GM19372 (cell line): ENCODE measurements around the gene C6orf47.

Source experiments
- ATAC-seq: cut with Tn5 transposase; IDR thresholded peaks from one replicate; pipeline ENCODE4 v1.9.1; 2021; ENCODE audit warnings: mild to moderate bottlenecking, low read depth, moderate library complexity; ENCODE audit not compliant: unreplicated experiment

C6orf47 gene

DNA sequence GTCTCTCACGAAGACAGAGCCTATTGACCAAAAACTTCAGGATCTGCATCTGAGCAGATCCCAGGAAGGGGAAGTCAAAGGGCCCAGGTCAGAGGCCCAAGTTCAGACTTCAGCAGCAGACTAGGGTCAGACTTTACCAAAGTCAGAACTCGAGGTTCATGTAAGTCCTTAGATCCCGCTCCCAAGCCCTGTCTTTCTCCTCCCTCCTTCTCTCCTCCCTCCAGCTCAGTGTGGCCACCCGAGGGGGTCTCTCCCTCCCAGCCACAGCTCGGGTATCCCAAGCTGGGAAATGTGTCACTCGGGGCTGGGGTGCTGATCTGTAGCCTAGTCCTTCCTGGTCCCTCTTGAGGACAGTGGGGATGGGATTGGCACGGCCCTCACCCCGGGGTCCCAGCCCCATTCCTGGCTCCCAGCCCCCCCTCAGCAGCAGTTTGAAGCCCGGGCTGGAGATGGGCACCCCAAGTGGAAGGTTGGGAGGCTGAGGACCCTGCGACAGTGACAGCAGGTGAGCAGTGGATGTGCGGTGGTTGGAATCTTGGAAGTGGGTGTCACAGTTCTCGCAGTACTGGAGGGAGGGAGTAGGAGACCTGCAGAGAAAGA lies 1.6 kb upstream of the C6orf47 start:
- no peak for ATAC-seq

DNA sequence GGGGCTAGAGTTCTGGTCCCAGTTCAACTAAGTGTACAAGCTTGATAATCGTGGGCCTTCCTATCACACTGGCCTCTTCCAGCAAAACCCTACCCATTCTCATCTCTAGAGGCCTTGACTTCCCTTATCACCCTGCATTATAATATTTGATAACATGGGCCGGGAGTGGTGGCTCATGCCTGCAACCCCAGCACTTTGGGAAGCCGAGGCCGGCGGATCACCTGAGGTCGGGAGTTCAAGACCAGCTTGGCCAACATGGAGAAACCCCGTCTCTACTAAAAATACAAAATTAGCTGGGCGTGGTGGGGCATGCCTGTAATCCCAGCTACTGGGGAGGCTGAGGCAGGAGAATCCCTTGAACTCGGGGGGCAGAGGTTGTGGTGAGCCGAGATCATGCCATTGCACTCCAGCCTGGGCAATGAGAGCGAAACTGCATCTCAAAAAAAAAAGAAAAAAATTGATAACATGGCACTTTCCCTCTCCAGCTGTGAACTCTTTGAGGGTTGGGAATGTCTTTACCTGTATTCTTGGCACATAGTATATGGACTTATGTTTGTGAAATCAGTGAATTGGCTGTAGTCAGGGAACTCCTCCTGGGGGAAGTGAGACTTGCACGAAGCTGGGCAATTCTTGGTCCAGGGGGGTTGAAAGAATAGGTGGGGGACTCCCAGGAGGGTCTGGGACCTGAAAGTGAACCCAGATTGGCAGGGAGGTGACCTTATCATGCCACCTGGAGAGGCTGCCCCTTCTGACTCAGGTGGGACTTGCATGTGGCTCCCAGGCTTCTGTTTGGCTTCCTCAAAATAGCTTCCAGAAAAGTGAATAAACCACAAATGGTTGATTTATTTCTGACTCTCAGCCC lies 915 bp upstream of the C6orf47 start:
- ATAC-seq = no peak

DNA sequence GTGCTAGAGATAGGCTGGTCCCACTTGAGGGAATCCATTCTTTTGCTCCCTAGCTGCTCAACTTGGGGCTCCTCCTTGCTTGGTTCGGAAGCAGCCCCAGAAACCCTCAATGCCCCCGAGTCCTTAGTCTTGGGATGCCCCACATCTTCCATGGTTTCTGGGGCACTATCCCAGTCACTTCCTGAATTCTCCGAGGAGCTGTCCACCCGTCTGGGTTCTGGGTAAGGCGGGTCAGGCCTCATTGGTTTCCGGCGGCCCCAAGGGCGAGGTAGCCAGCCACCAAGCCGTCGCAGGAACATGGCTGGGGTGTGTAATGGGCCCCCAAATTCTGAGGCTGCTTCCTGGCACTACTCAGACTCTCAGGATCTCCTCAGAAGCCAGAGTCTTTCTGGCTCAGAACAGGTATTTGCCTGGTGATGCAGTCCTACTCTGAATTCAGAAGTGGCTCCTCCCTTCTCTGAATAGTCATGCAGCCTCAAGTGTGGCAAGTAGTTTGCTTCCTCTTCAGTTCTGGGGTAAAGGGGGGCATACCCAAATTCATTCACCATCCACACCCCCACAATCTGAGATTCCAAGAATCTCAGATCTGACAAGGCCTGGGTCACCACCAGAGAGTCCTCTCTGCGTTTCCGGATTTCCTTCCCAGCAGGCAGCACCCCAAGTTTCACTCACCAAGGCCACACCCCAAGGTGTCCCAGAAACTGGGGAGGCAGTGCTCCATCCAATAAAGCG lies 763 bp downstream of the C6orf47 start:
- ATAC-seq = peak; percentile 5

DNA sequence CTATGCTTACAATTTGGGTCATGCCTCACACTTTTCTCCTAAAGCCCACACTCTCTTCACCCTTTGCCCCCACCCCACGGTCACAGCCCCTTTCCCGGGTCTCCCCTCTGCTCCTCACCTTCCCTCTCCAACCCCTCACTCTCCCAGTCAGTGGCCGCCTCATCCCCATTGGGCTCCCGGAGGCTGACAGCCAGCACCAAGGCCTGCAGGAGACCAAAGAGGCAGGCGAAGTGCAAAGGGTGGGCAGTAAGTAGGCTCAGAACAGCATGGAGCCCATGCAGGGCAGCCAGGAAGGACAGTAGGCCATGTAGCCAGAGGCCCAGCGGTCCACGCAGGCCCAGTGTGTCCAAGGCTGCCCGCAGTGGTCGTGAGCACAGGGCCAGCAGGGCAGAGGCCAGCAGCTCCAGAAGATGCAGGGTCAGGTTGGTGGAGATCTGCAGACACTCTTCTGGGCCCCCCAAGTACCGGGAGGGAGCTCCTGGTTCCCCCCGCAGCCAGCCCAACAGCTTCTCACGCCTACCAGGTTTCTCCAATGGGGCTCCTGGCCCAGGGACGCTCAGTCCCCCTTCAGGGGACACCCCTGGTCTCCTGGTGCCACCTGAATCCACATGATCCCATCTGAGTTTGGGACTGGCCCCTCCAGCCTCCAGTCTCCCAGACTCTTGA lies 1.5 kb downstream of the C6orf47 start:
- no peak for ATAC-seq

DNA sequence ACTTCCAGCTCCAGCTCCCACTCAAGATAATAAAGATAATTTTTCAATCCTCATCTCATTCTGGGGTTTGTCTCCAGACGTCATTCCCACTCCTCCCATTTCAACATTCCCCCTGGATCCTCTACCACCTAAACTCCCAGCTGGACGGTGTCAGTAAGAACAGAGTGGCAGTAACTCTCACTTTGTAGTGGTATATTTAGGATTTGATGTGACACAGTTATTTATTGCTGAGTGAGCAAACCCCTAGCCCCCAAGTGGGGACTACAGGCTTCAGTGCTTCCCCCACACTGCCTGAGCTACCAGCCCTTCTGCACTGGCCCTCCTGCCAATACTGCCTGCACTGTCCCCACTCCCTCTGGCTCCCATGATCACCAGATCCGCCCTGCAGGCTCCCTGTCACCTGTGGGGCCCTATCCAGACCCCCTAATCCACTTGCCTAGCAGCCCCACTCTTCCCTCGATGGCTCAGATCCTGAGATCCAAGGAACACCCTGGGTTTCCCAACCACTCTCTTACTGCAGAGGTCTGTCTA lies 2.4 kb downstream of the C6orf47 start:
- ATAC-seq = no peak

DNA sequence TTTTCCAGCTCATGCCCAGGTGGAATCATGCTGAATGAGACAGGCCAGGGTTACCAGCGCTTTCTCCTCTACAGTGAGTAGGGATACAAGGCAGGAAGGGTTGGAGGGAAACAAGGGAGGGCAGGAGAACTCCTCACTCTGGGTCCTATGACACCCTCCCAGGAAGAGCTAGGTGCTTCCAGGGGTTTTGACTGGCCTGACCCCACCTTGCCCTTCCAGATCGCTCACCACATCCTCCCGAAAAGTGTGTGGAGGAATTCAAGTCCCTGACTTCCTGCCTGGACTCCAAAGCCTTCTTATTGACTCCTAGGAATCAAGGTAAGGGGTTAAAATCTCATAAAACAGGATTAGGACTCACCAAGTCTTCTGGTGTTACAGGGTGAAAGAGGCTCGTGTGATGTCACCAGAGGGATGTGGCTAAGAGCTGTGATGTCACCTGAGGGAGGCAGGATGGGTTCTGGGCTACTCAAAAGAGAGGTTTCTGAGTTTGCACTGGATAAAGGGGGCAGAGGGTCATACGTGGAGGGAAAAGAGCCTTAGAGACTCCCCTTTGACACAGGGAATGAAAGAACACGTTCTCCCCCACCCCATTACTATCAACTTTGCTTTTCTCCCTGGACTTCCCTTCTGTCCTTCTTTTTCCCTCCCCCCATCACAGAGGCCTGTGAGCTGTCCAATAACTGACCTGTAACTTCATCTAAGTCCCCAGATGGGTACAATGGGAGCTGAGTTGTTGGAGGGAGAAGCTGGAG lies 3.0 kb downstream of the C6orf47 start:
- ATAC-seq = no peak

DNA sequence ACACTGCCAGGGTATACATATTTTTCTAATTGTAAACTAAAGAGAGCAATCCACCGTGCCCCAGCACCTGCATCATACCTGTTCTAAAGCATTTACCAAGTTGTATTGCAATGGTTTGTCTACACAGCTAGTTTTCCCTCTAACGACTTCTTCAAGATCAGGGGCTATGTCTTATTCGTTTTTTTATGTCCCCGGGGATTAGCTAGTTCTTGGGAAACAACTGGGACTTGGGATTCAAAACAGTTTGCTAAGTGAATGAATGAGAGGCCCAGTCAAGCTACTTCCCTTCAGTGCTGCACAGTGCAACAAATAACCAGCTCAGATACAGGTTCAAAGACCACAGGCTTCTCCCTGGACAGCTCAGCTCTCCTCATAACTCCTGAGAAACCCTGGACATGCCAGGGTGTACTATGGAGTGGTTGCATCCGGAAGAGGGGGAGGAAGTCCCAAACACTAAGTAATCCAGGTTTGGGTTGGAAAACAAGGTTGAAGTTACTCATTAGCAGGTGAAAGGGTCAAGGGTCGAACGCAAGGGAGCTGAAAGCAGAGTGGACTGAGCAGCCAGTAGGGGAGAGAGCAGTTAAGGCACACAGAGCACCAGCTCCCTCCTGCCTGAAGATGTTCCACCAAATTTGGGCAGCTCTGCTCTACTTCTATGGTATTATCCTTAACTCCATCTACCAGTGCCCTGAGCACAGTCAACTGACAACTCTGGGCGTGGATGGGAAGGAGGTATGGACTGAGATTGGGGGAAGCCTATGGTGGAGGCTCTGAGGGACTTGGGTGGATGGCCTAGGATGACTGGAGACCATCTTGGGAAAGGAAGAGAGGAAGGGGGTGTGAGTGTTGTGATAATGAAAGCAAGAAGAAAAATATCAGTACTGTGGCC lies 5.0 kb downstream of the C6orf47 start, which contains the start of gene APOM:
Gene APOM, plus strand, starts transcription at position 546 of the 889 bp plus-strand sequence. Its CDS starts 73 bp downstream, at position 619.
- ATAC-seq = no peak

DNA sequence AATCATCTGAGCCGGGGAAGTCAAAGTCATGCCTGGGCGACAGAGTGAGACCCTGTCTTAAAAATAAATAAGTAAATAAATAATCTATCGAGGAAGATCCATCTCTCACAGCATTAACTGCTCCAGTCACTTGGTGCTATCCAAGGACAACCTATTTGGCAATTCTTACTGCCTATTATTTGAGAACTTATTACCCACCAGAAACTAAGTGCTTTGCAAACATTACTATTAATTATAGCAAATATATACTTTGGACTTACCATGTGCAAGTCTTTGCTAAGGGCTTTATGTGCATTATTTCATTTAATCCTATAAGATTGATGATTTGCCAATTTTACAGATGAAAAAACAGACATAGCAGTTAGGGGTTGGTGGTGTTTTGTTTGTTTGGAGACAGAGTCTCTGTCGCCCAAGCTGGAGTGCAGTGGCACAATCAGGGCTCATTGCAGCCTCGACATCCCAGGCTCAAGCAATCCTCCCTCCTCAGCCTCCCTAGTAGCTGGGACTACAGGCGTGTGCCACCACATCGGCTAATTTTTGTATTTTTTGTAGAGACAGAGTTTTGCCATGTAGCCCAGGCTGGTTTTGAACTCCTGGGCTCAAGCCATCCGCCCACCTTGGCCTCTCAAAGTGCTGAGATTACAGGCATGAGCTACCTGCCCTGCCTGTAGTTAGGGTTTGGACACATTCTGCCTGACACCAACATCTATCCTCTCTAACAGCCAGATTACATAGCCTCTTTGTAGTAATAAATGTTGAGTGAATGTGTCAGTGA lies 5.8 kb downstream of the C6orf47 start:
- ATAC-seq = no peak

DNA sequence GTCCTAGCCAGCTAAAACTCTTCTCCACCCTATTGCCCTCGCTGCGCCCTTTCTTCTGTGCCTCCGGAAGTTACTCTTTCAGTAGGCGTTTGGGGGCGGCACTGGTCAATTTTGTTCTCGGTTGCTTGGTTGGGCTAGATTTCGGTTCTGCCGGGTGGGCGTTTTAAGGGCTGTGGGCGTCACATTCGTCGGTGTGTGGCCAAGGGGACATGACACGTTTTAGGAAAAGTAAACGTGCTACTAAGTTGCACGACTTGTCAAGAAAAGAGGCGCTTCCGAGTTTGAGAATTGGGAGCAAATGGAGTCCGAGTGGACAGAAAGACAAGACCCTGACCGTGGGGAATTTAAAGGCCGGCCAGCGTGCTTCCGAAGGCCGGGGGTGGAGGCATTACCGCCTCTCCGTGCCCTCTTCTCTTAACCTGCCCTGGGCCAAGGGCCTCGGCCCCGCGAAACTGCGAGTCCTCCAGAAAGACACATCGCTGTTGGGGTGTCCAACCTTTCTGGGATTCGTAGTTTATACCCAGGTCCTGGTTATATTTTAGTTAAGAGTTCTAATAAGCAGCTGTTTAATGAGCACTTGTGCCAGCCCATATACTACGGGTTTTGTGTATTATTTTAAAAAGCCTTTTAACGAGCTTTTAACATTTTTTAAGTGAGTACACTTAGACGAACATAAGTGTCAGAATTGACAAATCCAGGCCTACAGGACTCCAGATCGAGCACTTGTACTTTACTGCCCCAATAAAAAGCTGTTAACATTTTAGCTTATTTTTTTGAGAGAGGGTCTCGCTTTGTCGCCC lies 7.5 kb downstream of the C6orf47 start:
- peak; percentile 52 for ATAC-seq

DNA sequence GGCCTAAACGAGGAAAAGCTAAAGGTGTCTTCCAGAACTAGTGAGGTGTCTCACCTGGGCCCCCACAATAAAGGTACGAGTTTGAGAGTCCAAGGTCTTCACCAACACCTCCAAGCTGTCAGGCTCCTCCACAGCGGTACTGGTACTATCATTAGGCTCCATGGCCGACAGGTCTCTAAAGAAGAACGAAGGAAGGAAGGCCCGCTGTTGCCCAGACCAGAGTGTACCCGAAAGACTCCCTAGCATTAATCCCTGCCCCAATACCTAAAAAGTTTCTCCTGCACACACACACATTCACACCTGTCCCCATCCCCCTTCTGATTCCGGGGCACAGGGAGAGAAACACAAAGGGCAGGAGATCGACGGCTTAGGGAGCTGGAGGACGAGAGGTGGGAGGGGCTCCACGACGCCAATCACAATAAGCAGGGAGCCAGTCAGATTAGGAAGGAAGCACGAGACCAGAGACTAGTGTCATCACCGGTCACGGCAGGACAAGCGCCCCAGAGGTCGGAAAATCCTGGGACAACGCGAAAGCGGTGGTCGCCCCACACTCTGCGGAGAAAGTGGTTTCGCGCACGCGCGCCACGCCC lies 8.9 kb downstream of the C6orf47 start:
- no peak for ATAC-seq

DNA sequence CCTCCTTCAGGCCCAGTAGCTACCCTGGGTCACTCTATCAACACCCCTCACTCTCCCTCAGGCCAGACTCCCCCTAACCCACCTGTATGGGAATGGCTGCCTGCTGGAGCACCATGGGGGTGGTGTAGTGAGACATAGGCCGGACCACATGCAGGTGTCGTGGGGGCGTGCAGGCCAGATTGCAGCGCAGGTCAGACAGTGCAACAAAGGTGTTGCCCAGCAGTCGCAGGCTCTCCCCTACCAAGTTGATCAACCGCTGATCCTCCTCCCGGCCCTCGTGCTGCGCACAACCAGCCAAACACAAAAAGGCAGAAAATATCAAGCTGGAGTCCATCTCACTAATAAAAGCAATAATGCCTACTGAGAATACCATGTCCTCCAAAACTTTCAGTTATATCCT lies 15.3 kb downstream of the C6orf47 start:
- no peak for ATAC-seq

DNA sequence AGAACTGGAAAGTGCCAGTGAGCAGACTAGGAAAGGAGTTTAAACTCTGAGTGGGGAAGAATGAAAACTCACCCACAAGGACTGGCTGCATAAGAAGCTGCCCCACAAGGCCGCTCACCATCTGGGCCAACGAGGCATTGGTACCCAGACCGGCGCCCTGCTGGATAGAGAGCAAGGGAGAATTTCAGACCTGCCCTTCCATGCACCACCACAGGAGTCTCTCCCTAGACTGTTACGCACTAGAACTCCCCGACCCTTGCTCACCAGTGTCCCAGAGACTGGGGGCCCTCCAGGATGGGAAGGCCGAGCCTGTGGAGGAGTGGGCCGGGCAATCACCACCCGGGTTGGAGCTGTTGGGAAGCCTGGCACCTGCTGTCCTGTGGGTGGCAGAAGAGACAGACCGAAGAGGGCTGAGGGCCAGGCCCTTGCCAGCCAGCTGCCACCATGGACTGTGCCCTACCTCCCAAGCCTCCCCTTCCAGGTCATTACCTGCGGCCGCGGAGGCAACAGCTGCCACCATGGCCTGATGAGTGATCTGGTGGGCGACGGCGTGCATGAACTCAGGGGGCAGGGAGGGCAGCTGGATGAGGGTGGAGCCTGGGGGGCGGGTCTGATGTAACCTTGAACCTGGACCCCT lies 16.6 kb downstream of the C6orf47 start:
- ATAC-seq = no peak

DNA sequence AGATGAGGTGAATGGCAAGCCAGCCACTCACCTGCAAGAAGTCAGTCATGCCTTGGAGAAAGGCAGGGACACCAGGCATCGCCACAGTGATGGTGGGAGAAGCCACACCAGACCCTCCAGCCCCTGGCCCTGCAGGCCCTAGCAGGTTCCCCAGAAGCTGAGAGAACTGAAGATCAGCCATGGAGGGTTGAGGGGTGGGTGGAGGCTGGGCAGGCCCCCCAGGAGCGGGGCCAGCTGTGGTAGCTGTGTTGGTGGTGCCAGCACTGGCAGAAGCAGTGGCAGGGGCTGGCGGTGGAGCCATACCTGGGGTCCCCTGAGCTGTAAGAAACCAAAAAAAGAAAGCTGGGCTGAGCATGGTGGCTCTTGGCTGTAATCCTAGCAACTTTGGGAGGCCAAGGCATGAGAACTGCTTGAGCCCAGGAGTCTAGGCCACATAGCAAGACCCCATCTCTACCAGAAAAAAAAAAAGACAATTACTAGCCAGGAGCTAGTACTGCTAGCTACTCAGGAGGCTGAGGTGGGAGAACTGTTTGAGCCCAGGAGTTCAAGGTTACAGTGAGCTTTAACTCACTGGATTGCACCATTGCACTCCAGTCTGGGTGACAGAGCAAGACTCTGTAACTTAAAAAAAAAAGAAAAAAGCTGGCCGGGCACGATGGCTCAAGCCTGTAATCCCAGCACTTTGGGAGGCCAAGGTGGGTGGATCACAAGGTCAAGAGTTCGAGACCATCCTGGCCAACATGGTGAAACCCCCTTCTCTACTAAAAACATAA lies 17.6 kb downstream of the C6orf47 start:
- no peak for ATAC-seq

DNA sequence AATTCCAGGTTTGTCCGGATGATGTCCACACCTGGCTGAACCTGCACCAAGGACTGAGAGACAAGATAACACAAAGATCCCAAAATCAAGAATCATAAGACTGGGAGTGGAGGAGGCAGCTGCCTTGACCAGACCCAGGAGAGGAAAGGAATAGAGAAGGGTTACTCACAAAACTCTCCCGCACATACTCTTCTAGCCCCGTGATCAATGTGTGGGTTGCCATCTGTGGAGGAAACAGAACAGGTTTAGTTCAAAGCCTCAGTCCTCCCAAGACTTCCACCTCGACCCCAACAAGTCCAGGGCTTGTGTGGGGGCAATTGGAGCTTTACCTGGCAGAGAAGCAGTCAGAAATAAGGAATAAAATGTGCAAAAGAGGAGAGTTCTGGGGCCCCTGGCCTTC lies 19.2 kb downstream of the C6orf47 start:
- no peak for ATAC-seq

DNA sequence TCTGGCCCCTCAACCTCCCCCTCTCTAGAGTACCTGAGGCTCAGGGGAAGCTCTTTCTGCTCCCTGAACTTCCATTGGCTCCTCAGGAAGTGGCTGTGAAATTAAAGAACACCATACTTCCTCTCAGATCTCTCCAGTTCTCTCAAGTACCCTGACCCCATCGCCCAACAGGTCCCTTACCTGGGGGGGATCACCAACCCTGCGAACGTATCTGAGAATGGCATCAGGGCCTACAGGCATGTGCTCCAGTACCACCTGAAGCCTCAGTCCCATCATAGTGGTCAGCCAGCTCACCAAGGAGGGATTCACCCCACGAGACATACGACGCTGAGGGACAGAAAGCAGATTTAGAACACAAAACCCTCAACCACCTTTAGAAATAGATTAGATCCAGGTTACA lies 20.0 kb downstream of the C6orf47 start:
- no peak for ATAC-seq

DNA sequence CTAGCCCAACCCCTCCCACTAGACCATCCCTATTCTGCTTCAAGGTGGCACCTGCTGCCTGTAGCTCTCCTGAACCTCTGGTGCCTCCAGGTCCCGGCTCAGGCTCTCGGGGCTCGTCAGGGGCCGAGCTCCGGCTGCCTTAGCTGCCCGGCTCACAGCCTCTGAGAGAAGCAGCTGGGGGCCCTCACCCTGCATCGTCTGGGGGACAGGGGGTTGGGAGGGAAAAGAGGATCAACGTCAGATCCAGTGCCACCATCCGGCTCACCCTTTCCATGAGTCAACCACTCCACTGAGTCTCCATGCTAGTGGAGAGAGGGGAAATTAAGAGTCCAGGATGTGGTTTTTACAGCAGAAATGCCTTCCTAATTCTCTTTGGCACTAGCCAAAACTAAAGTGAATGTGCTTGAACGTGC lies 21.1 kb downstream of the C6orf47 start:
- ATAC-seq = no peak
